Brain microvascular endothelial cell (primary cell): ENCODE data around the gene AHSG.

ENCODE experiments used
- DNase-seq: peaks from one replicate; pipeline ENCODE4 v3.0.0-alpha.2; 2020
- H3K27ac ChIP-seq: fragments of 250-450 bp; sonication (Bioruptor Pico); 2 replicates; pipeline ENCODE4 v1.5.1; 2020; ENCODE audit warnings: mild to moderate bottlenecking, moderate library complexity
- H3K27me3 ChIP-seq: fragments of 250-450 bp; sonication (Bioruptor Pico); replicated peaks from 2 replicates; pipeline ENCODE4 v1.5.1; 2020; ENCODE audit warnings: mild to moderate bottlenecking
- H3K36me3 ChIP-seq: fragments of 250-450 bp; sonication (Bioruptor Pico); replicated peaks from 2 replicates; pipeline ENCODE4 v1.5.1; 2020; ENCODE audit warnings: mild to moderate bottlenecking
- H3K4me3 ChIP-seq: 2 replicates; pipeline ENCODE4 v1.5.1; 2011; ENCODE audit warnings: low read depth, mild to moderate bottlenecking, control low read depth, low read length, moderate library complexity
- in situ Hi-C: cut with HindIII; loops from 2 replicates; pipeline ENCODE4 v1.10.0; 2017; ENCODE audit warnings: low sequenced_read_pairs, low pct_ligation_motif_present
- TF ChIP-seq, protein P1 (sequence below): IDR thresholded peaks from 2 replicates; pipeline ENCODE4 v1.5.1; 2011; ENCODE audit warnings: low read depth, mild to moderate bottlenecking, moderate library complexity, low read length, control low read depth, inconsistent platforms; ENCODE audit errors: missing control alignments

AHSG gene

DNA sequence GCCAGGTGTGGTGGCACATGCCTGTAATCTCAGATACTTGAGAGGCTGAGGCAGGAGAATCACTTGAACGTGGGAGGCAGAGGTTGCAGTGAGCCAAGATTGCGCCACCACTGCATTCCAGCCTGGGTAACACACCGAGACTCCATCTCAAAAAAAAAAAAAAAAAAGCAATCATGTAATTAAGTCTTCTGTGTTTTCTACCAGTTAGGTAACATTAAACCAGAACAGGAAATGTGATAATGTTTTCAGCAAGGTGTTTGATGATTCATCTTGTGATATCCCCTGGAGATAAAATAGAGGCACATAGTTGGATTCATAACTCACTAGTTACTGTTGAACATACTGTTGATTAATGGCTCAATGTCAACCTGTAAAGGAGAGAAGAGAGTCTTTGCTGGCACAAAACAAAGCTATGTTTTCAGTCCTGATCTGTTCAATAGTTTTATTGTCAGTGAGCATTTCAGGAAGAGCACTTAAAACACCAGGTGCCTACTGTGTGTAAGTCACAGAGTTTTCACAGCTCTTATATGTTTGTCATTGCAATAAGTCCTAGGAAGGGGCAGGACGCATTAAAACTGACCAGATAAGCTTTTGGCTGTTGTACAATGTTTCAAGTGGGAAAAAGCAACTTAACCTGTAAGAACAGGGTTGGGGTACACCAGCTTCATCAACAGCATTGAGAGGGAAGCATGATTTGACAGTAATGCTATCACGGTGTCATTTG is 22.8 kb upstream of the AHSG start:
- no peaks in the 10 kb centered on the region for H3K27me3 ChIP-seq
- peaks cover 11% of the 10 kb centered on the region for H3K36me3 ChIP-seq
- in situ Hi-C loops, result no loop called here
- no peak for DNase-seq
- TF ChIP-seq, protein P1, sequence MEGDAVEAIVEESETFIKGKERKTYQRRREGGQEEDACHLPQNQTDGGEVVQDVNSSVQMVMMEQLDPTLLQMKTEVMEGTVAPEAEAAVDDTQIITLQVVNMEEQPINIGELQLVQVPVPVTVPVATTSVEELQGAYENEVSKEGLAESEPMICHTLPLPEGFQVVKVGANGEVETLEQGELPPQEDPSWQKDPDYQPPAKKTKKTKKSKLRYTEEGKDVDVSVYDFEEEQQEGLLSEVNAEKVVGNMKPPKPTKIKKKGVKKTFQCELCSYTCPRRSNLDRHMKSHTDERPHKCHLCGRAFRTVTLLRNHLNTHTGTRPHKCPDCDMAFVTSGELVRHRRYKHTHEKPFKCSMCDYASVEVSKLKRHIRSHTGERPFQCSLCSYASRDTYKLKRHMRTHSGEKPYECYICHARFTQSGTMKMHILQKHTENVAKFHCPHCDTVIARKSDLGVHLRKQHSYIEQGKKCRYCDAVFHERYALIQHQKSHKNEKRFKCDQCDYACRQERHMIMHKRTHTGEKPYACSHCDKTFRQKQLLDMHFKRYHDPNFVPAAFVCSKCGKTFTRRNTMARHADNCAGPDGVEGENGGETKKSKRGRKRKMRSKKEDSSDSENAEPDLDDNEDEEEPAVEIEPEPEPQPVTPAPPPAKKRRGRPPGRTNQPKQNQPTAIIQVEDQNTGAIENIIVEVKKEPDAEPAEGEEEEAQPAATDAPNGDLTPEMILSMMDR, result no peak
- no peak overlapping the region for H3K4me3 ChIP-seq
- no peak overlapping the region for H3K27ac ChIP-seq

DNA sequence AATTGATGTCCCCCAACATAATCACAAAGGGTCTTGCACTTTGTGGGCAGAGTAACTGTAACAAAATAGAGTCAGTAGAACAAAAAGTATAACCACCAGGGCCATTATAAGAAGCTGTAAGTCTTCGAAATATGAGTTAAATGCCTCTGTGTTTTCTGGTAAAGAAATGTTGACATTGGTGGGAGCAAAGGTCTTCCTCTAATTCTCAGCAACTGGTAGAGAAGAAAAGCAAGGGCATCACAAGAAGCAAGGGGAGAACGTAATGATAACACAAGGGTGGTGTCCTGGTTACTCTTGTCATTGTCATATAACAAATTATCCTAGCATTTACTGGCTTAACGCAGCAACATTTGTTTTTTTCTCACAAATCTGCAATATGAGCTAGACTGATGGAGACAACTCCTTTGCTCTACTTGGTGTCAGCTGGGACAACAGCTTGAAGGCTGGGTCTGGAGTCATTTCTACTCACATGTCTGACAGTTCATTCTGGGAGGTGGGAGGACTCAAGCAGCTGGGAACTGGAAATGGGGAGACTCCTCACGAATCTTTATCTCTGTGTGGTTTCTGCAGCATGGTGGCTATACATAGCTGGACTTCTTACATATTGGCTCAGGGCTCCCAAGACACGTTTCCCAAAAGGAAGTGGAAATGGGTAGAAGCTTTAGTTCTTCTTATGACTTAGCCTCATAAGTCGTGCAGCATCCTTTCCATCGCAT is 22.1 kb upstream of the AHSG start:
- no peak overlapping the region for H3K27ac ChIP-seq
- H3K36me3 ChIP-seq, result peaks cover 5% of the 10 kb centered on the region
- in situ Hi-C loops, result no loop called here
- DNase-seq, result no peak
- no peaks in the 10 kb centered on the region for H3K27me3 ChIP-seq
- H3K4me3 ChIP-seq, result no peak overlapping the region
- TF ChIP-seq, protein P1, result no peak

DNA sequence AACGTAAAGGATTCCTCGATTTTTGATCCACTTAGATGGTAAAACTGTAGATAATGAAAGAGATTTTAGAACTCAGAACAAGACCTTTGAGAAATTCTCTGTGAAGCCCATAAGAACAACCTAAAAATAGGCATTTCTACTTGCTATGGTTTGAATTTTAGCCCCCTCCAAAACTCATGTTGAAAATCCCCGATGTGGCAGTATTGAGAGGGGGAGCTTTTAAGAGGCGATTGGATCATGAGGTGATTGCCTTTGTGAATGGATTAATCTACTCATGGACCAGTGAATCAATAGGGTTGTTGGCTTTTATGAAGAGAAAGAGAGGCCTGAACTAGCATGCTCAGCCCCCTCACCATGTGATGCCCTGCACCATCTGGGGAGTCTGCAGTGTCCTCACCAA is 20.2 kb upstream of the AHSG start:
- Histone ChIP-seq H3K27ac (no peak overlapping the region), H3K27me3 (no peaks in the 10 kb centered on the region), H3K36me3 (no peaks in the 10 kb centered on the region), H3K4me3 (no peak overlapping the region)
- DNase-seq, result no peak
- in situ Hi-C loops, result no loop called here
- TF ChIP-seq, protein P1, result no peak

DNA sequence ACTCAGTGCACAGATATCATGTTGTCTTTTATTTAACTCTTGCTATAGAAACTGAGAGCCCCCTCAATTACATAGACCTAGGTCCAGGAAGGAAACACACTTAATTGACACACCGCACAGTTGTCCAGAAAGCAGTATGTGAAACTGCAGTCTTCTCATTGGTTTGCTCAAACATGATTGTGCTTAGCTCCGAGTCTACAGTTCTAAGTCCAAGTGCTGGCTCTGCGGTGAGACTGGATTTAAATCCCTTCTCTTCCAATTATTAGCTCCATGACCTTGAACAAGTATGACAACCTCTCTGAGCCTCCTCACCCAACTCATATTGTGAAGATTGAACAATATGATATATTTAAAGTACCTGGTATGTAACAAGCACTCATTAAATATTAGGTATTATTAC is 19.0 kb upstream of the AHSG start:
- in situ Hi-C loops, result no loop called here
- Histone ChIP-seq H3K36me3 (no peaks in the 10 kb centered on the region), H3K4me3 (no peak overlapping the region), H3K27me3 (no peaks in the 10 kb centered on the region), H3K27ac (no peak overlapping the region)
- DNase-seq, result no peak
- TF ChIP-seq, protein P1, result no peak

DNA sequence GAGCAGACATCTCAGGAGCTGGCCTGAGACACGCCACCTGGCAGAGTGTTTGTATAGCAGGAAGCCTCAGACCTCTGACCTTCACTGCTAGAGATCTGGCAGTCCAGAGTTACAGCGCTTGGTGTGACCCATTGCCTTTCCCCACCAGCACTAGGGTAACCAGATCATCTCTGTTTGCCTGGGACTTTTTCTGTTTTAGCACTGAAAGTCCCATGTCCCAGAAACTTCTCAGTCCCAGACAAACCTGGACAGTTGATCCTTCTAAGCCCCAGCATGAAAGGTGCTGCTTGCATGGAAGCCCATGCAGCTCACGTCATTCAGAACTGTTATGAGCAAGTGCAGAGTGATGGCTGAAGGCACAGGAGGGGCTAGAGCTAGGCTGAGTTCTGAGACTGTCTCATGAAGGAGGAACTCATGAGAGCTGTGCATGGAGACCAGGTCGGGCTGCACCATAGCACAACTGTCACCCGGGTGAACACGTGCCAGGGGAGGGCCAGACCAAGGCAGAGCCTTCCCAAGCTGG is 18.2 kb upstream of the AHSG start:
- no peak for DNase-seq
- Histone ChIP-seq H3K36me3 (no peaks in the 10 kb centered on the region), H3K27me3 (no peaks in the 10 kb centered on the region), H3K4me3 (no peak overlapping the region), H3K27ac (no peak overlapping the region)
- TF ChIP-seq, protein P1, result no peak
- in situ Hi-C loops, result no loop called here
